SK-N-SH (cell line): ENCODE measurements around the gene AFAP1. TPM values are rescaled to one million over a fixed set of nuclear protein-coding genes. Genes with fewer than 3 reads are reported as not detected.

ENCODE experiments used
- CTCF ChIA-PET: fragments of 300-600, 350-600 bp; formaldehyde crosslinking; extraction: SDS; loops from one replicate; lab custom pipeline; 2021; lab: Yijun Ruan, JAX
- POLR2A ChIA-PET: fragments of 350-600 bp; sonication (Branson Sonifier 250); formaldehyde crosslinking; extraction: SDS; loops from one replicate; lab custom pipeline; 2020; ENCODE audit warnings: antibody characterized with exemption, inconsistent platforms; lab: Yijun Ruan, JAX
- DNase-seq: peaks from one replicate; pipeline ENCODE4 v3.0.0; 2012
- H2AFZ ChIP-seq: fragments of 200-600 bp; sonication (generic); 2 replicates; pipeline ENCODE4 v1.8.1; 2016; ENCODE audit warnings: antibody characterized with exemption, mild to moderate bottlenecking, low read depth
- H3F3A ChIP-seq: fragments of 200-600 bp; sonication (generic); replicated peaks from 2 replicates; pipeline ENCODE3; 2016; ENCODE audit warnings: antibody characterized with exemption, mild to moderate bottlenecking; ENCODE audit not compliant: insufficient read depth
- H3K27ac ChIP-seq, 2 experiments: fragments of 200-500 bp in 1 of 2; fragments of 200-600 bp in 1 of 2; sonication (Bioruptor generic) in 1 of 2; sonication (generic), shearing (Covaris generic) in 1 of 2; 2 replicates each; pipeline versions ENCODE4 v1.5.1 to v1.6.1; 2014 to 2016; ENCODE audit warnings: low read depth in 2 of 2, inconsistent platforms in 1 of 2, low read length in 1 of 2, mild to moderate bottlenecking in 1 of 2, mixed read lengths in 1 of 2
- H3K27me3 ChIP-seq: fragments of 200-600 bp; sonication (generic), shearing (Covaris generic); 2 replicates; pipeline ENCODE4 v1.6.1; 2016; ENCODE audit warnings: mixed run types; ENCODE audit not compliant: insufficient read depth
- H3K36me3 ChIP-seq, 2 experiments: fragments of 200-500 bp in 1 of 2; fragments of 200-600 bp in 1 of 2; sonication (Bioruptor generic) in 1 of 2; sonication (generic) in 1 of 2; replicated peaks in 1 of 2; 2 replicates each; pipeline versions ENCODE3 to v1.5.1; 2014 to 2016; ENCODE audit warnings: low read length in 1 of 2, mild to moderate bottlenecking in 1 of 2; ENCODE audit not compliant: insufficient read depth in 2 of 2, control insufficient read depth in 1 of 2
- H3K4me1 ChIP-seq, 2 experiments: fragments of 200-500 bp in 1 of 2; fragments of 200-600 bp in 1 of 2; sonication (Bioruptor generic) in 1 of 2; sonication (generic), shearing (Covaris generic) in 1 of 2; 2 replicates each; pipeline versions ENCODE4 v1.5.1 to v1.6.1; 2014 to 2016; ENCODE audit warnings: low read depth in 1 of 2, low read length in 1 of 2, mixed run types in 1 of 2; ENCODE audit not compliant: insufficient read depth in 2 of 2, control insufficient read depth in 1 of 2
- H3K4me2 ChIP-seq: fragments of 200-600 bp; sonication (generic), shearing (Covaris generic); 2 replicates; pipeline ENCODE4 v1.6.1; 2017; ENCODE audit warnings: mixed run types
- H3K4me3 ChIP-seq, 2 experiments: fragments of 200-500 bp in 1 of 2; fragments of 200-600 bp in 1 of 2; sonication (Bioruptor generic) in 1 of 2; sonication (generic), shearing (Covaris generic) in 1 of 2; 2 replicates each; pipeline versions ENCODE4 v1.5.1 to v1.8.1; 2014 to 2016; ENCODE audit warnings: low read depth in 2 of 2, inconsistent platforms in 1 of 2, low read length in 1 of 2, mild to moderate bottlenecking in 1 of 2, mixed read lengths in 1 of 2, moderate library complexity in 1 of 2
- H3K79me2 ChIP-seq: fragments of 200-600 bp; sonication (generic); 2 replicates; pipeline ENCODE4 v1.8.1; 2017; ENCODE audit warnings: mild to moderate bottlenecking; ENCODE audit not compliant: insufficient read depth
- H3K9ac ChIP-seq: fragments of 200-600 bp; sonication (generic); 2 replicates; pipeline ENCODE4 v1.6.1; 2017; ENCODE audit warnings: mixed run types
- H3K9me2 ChIP-seq: fragments of 200-600 bp; sonication (generic); 2 replicates; pipeline ENCODE4 v1.6.1; 2017; ENCODE audit warnings: mixed run types
- H3K9me3 ChIP-seq: fragments of 200-600 bp; sonication (generic); 2 replicates; pipeline ENCODE4 v1.6.1; 2017; ENCODE audit warnings: mixed run types, mild to moderate bottlenecking, moderate library complexity
- H4K20me1 ChIP-seq: fragments of 200-600 bp; sonication (generic); 2 replicates; pipeline ENCODE4 v1.6.1; 2017; ENCODE audit warnings: mild to moderate bottlenecking, mixed run types; ENCODE audit not compliant: insufficient read depth
- GATA2 ChIP-seq: sonication (generic); formaldehyde crosslinking; IDR thresholded peaks from 2 replicates; pipeline ENCODE4 v1.5.0; 2020; ENCODE audit warnings: mild to moderate bottlenecking, missing genetic modification reagents
- RAD21 ChIP-seq: IDR thresholded peaks from 2 replicates; pipeline ENCODE4 v1.6.1; 2012; ENCODE audit warnings: mild to moderate bottlenecking, low read length
- RCOR1 ChIP-seq: fragments of 150-350 bp; IDR thresholded peaks from 2 replicates; pipeline ENCODE4 v1.6.1; 2017; ENCODE audit warnings: antibody characterized with exemption, low read length
- REST ChIP-seq: IDR thresholded peaks from 2 replicates; pipeline ENCODE4 v1.6.1; 2012; ENCODE audit warnings: mild to moderate bottlenecking, low read depth, low read length, moderate library complexity
- RXRA ChIP-seq: IDR thresholded peaks from 2 replicates; pipeline ENCODE4 v1.4.0; 2012; ENCODE audit warnings: low read depth, mild to moderate bottlenecking, borderline replicate concordance
- SIN3A ChIP-seq: IDR thresholded peaks from 2 replicates; pipeline ENCODE4 v1.6.1; 2012; ENCODE audit warnings: low read depth, mild to moderate bottlenecking, low read length, moderate library complexity, borderline replicate concordance
- TEAD4 ChIP-seq: IDR thresholded peaks from 2 replicates; pipeline ENCODE4 v1.4.0; 2012; ENCODE audit warnings: mild to moderate bottlenecking, borderline replicate concordance; ENCODE audit not compliant: insufficient read depth
- USF2 ChIP-seq: fragments of 150-350 bp; IDR thresholded peaks from 2 replicates; pipeline ENCODE4 v1.6.1; 2017; ENCODE audit warnings: antibody characterized with exemption, low read length, low read depth, borderline replicate concordance
- ZBTB33 ChIP-seq: IDR thresholded peaks from 2 replicates; pipeline ENCODE4 v1.4.0; 2012; ENCODE audit warnings: low read depth, borderline replicate concordance
- WGBS: methylation state at CpG from one replicate; pipeline ENCODE4 v1.1.6; 2017; ENCODE audit warnings: low lambda C conversion rate; 5-methylcytosine and 5-hydroxymethylcytosine counted together
- polyA plus RNA-seq, 3 experiments: library from polyadenylated mRNA; depleted of rRNA; stranded (reverse); fragments of >200 nt; gene quantifications; 2 replicates each; pipeline ENCODE4 v1.2.3, GENCODE V29; 2012

AFAP1 gene
- polyA plus RNA-seq, 1 of the 3 experiments (the other 2 are of a cell fraction) = 67.9 TPM

GRCh38 chr4:7909463-7910262 is 30.0 kb downstream of the AFAP1 start:
- WGBS = 75% methylated on average over 12 of the region's 12 CpGs
- H4K20me1 ChIP-seq = peaks cover 39% of the 10 kb centered on the region

More at GRCh38 chr4:7909463-7910262, 30.0 kb downstream of the AFAP1 start:
- no peak for DNase-seq
- Histone ChIP-seq H3K9me3 (no peaks in the 10 kb centered on the region), H3F3A (peaks cover 77% of the 10 kb centered on the region), H3K9me2 (no peaks in the 10 kb centered on the region), H3K4me3 (no peak overlapping the region), H2AFZ (no peak overlapping the region), H3K27ac (peak overlapping the region; percentile 96 to 97), H3K27me3 (no peaks in the 10 kb centered on the region), H3K4me2 (peak overlapping the region; percentile 49), H3K79me2 (peaks cover 100% of the 10 kb centered on the region), H3K9ac (peak overlapping the region; percentile 45; the same call in 1 of the 2 replicates), H3K4me1 (peaks cover 69 to 83% of the 10 kb centered on the region in 2 experiments), H3K36me3 (peaks cover 0 to 12% of the 10 kb centered on the region in 2 experiments)
- POLR2A ChIA-PET = no interaction called here
- CTCF ChIA-PET = interaction anchor here (0.9 to 4.0 kb wide), 6 partner anchors 19 to 267 kb away, joined by 3 to 29 read pairs (median 4); no protein-coding TSS in a partner anchor
- TF ChIP-seq GATA2 (CRISPR knock-in tag) (no peak), RCOR1 (no peak), RXRA (no peak), TEAD4 (no peak), SIN3A (no peak), RAD21 (no peak), USF2 (no peak), REST (no peak), ZBTB33 (no peak)
